Measurements from ENCODE around the gene NELL2. TPM values are rescaled to one million over a fixed set of nuclear protein-coding genes. Genes with fewer than 3 reads are reported as not detected.

The NELL2 gene
- polyA plus RNA-seq, 3 donors = 0.26 to 2.7 (median 0.97) TPM

DNA sequence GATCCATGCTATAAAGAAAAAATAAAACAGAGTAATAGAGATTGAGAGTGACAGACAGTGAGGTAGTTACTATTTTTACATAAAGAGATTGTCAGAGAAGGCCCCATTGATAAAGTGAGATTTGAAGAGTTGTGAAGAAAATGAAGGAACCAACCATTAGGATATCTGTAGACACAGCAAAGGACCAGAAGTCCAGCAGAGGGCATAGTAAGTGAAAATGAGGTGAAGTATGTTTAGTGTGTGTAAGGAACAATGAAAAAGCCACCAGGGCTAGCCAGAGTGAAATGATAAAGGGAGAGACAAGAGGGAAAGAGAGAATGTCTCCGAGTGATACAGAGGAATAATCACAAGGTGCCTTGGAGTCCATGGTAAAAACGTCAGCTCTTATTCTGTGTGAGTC is 411.0 kb downstream of the NELL2 start:
- 64 to 82% (median 81%) methylated on average over 2 of the region's 2 CpGs for whole genome bisulfite sequencing, 3 donors
- no peak overlapping the region for H3K27ac ChIP-seq (ENCODE audit: low read depth, low read length)

DNA sequence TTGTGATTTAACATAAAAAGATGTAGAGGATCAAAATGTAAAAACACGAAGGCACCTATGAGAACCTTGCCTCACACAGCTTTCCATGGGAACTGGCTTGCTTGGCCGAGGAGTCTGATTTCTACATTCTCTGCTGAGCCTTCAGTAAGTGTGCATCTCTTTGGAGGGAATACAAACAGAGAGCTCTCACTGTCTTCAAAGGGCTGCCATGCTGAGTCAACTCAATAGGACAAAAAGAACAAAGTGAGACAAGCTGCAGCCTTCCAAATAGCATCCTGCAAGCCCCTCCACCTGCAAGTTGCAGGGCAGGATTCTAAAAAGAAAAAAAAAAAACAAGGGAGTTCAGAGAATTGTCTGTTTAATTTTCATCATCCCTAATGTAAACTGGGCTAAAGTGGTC is 411.9 kb downstream of the NELL2 start:
- 33 to 57% (median 52%) methylated on average over 2 of the region's 2 CpGs for WGBS, 3 donors
- H3K27ac ChIP-seq (ENCODE audit: low read depth, low read length) = no peak overlapping the region

DNA sequence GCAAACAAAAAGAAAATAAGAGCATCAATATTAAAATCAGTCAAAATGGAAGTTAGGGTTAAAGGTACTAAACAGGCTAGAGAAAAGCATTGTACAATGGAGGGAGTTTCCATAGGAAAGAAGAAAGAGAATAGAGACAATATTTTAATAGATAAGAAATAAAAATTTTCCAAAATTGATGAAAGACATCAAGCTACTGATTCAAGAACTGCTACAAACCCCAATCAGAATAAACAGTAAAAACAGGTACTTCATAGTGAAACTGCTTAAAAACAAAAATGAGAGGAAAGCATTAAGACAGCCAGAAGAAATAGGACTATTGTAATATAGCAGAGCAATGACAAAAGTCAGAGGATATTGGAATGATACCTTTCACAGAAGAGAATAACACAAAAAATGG is 413.4 kb downstream of the NELL2 start:
- no peak overlapping the region for H3K27ac ChIP-seq (ENCODE audit: low read depth, low read length)

DNA sequence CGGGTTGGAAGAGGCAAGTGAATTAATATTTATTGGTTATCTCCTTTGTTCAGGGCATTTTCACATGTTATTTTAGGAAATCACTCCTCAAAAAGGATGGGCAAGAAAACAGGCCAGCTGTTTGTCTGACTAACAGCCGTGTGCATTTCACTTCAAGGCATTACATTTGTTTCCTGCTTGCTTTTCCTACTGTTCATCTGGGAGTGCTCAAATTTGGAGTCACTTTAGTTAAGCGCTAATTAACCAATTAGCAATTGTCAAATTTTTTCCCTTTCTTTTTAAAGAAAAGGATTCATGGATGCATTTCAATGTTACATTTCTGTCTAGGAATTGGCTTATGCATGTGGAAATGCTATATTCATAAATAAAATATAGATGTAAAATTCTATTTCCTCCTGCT is 415.9 kb downstream of the NELL2 start:
- H3K27ac ChIP-seq (ENCODE audit: low read depth, low read length) = no peak overlapping the region
- 58 to 79% (median 71%) methylated on average over 3 of the region's 3 CpGs for WGBS, 3 donors

GRCh38 chr12:44459569-44459968 is 416.5 kb downstream of the NELL2 start:
- WGBS, 3 donors = 66 to 89% (median 76%) methylated on average over 3 of the region's 3 CpGs

More at GRCh38 chr12:44459569-44459968, 416.5 kb downstream of the NELL2 start:
- no peak overlapping the region for H3K27ac ChIP-seq (ENCODE audit: low read depth, low read length)

Other genes with a start within 250 kb of the NELL2 start
- 1 to 10 TPM in 1 of 3 donors, under 1 TPM in 1, not detected in 1; 0.30 to 2.1 TPM for gene DBX2, start 174.8 kb upstream of the NELL2 start, polyA plus RNA-seq